LNCaP clone FGC (cell line): ENCODE measurements around the gene ATF7IP2.
"Not testable (repeated sequence)": the region's sequence is repeated elsewhere in the genome, so short reads cannot be mapped to it uniquely, and the experiment has no call there.

Experiments used
- DNase-seq: peaks from one replicate; pipeline ENCODE4 v3.0.0-alpha.2; 2011; ENCODE audit warnings: low read depth
- H3K4me3 ChIP-seq: 2 replicates; pipeline ENCODE4 v1.5.1; 2011; ENCODE audit warnings: mild to moderate bottlenecking, low read depth, low read length, control low read depth
- CTCF ChIP-seq: IDR thresholded peaks from 2 replicates; pipeline ENCODE4 v1.5.1; 2012; ENCODE audit warnings: mild to moderate bottlenecking; ENCODE audit not compliant: control insufficient read depth, insufficient read depth; ENCODE audit errors: extremely low read depth

The ATF7IP2 gene

GRCh38 chr16:10402975-10403374 lies 17.1 kb downstream of the ATF7IP2 start:
- H3K4me3 ChIP-seq: no peak overlapping the region
- no peak for TF ChIP-seq CTCF
- no peak for DNase-seq

- no peak overlapping the region for H3K4me3 ChIP-seq
- DNase-seq: no peak
- no peak for TF ChIP-seq CTCF
Measured at GRCh38 chr16:10405386-10405939, 19.6 kb downstream of the ATF7IP2 start.

GRCh38 chr16:10408824-10409381 lies 23.0 kb downstream of the ATF7IP2 start:
- no peak overlapping the region for H3K4me3 ChIP-seq
- no peak for DNase-seq
- no peak for TF ChIP-seq CTCF

- H3K4me3 ChIP-seq, DNase-seq: not testable (repeated sequence)
Measured at GRCh38 chr16:10409713-10410112, 23.9 kb downstream of the ATF7IP2 start.

GRCh38 chr16:10410469-10410868 lies 24.6 kb downstream of the ATF7IP2 start:
- H3K4me3 ChIP-seq: no peak overlapping the region
- TF ChIP-seq CTCF: no peak
- DNase-seq: no peak

GRCh38 chr16:10412935-10413601 lies 27.2 kb downstream of the ATF7IP2 start:
- no peak for DNase-seq
- TF ChIP-seq CTCF: no peak
- H3K4me3 ChIP-seq: no peak overlapping the region

GRCh38 chr16:10418204-10418603 lies 32.3 kb downstream of the ATF7IP2 start:
- H3K4me3 ChIP-seq, DNase-seq: not testable (repeated sequence)

GRCh38 chr16:10419701-10420100 lies 33.8 kb downstream of the ATF7IP2 start:
- no peak overlapping the region for H3K4me3 ChIP-seq
- TF ChIP-seq CTCF: no peak
- DNase-seq: no peak
